ENCODE results near the gene JAM3. TPM values are rescaled to one million over a fixed set of nuclear protein-coding genes. Genes with fewer than 3 reads are reported as not detected.

Gene JAM3
- polyA plus RNA-seq, 1 of the 3 experiments (the other 2 are of a cell fraction): 56.8 TPM

- Histone ChIP-seq H3K9me3 (0 out of 2 replicates have a peak, but pooled peaks cover 1% of the 10 kb centered on the region), H3K4me1 (ENCODE audit: control insufficient read depth in 1 of 2, insufficient read depth in 2 of 2, low read depth in 1 of 2, low read length in 1 of 2) (peaks cover 14 to 30% of the 10 kb centered on the region in 2 experiments), H3K27ac (ENCODE audit: low read depth in 2 of 2, low read length in 1 of 2) (peak overlapping the region; percentile 28 to 70; a peak in 3 of 4 replicates), H3K36me3 (replicated peaks in 1 of 2; ENCODE audit: control insufficient read depth in 1 of 2, insufficient read depth in 2 of 2, low read length in 1 of 2) (peaks cover 0 to 1% of the 10 kb centered on the region in 2 experiments), H4K20me1 (ENCODE audit: insufficient read depth) (no peaks in the 10 kb centered on the region), H3F3A (replicated peaks; ENCODE audit: insufficient read depth) (peaks cover 24% of the 10 kb centered on the region), H3K4me2 (peak overlapping the region; percentile 88), H3K79me2 (ENCODE audit: insufficient read depth) (peaks cover 35% of the 10 kb centered on the region; the same call in 1 of the 2 replicates), H3K27me3 (ENCODE audit: insufficient read depth) (no peaks in the 10 kb centered on the region), H2AFZ (ENCODE audit: low read depth) (no peak overlapping the region), H3K4me3 (ENCODE audit: low read depth in 2 of 2, low read length in 1 of 2) (no peak overlapping the region), H3K9me2 (no peaks in the 10 kb centered on the region), H3K9ac (peak overlapping the region; percentile 55; the same call in 1 of the 2 replicates)
- TF ChIP-seq POLR2AphosphoS5 (IDR thresholded peaks at IDR 0.05; ENCODE audit: low read depth, low read length) (no peak), SIN3A (IDR thresholded peaks at IDR 0.05; ENCODE audit: borderline replicate concordance, low read depth, low read length) (peak; percentile 68; the same call in 1 of the 2 replicates), FOSL2 (IDR thresholded peaks at IDR 0.05; ENCODE audit: borderline replicate concordance, low read depth) (peak; percentile 81; the same call in 1 of the 2 replicates), MAX (IDR thresholded peaks at IDR 0.05; ENCODE audit: low read depth) (peak; percentile 73; the same call in 1 of the 2 replicates), RFX5 (IDR thresholded peaks at IDR 0.05; ENCODE audit: low read length) (peak; percentile 97), TCF12 (IDR thresholded peaks at IDR 0.05) (peak; percentile 49), JUND (IDR thresholded peaks at IDR 0.05) (peak; percentile 68)
- TF ChIP-seq, protein P1, sequence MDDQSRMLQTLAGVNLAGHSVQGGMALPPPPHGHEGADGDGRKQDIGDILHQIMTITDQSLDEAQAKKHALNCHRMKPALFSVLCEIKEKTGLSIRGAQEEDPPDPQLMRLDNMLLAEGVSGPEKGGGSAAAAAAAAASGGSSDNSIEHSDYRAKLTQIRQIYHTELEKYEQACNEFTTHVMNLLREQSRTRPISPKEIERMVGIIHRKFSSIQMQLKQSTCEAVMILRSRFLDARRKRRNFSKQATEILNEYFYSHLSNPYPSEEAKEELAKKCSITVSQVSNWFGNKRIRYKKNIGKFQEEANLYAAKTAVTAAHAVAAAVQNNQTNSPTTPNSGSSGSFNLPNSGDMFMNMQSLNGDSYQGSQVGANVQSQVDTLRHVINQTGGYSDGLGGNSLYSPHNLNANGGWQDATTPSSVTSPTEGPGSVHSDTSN (IDR thresholded peaks at IDR 0.05): peak; percentile 75
- TF ChIP-seq, protein P2, sequence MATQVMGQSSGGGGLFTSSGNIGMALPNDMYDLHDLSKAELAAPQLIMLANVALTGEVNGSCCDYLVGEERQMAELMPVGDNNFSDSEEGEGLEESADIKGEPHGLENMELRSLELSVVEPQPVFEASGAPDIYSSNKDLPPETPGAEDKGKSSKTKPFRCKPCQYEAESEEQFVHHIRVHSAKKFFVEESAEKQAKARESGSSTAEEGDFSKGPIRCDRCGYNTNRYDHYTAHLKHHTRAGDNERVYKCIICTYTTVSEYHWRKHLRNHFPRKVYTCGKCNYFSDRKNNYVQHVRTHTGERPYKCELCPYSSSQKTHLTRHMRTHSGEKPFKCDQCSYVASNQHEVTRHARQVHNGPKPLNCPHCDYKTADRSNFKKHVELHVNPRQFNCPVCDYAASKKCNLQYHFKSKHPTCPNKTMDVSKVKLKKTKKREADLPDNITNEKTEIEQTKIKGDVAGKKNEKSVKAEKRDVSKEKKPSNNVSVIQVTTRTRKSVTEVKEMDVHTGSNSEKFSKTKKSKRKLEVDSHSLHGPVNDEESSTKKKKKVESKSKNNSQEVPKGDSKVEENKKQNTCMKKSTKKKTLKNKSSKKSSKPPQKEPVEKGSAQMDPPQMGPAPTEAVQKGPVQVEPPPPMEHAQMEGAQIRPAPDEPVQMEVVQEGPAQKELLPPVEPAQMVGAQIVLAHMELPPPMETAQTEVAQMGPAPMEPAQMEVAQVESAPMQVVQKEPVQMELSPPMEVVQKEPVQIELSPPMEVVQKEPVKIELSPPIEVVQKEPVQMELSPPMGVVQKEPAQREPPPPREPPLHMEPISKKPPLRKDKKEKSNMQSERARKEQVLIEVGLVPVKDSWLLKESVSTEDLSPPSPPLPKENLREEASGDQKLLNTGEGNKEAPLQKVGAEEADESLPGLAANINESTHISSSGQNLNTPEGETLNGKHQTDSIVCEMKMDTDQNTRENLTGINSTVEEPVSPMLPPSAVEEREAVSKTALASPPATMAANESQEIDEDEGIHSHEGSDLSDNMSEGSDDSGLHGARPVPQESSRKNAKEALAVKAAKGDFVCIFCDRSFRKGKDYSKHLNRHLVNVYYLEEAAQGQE (IDR thresholded peaks at IDR 0.05; ENCODE audit: low read depth, low read length): no peak
- 15% methylated on average over 1 of the region's 1 CpG for WGBS (ENCODE audit: low lambda C conversion rate)
- CTCF ChIA-PET: interaction anchor here (1.0 to 3.8 kb wide), 5 partner anchors 10 to 199 kb away, joined by 3 to 25 read pairs (median 4); no protein-coding TSS in a partner anchor
- POLR2A ChIA-PET: interaction anchor here (0.9 kb wide), 1 partner anchor 58 kb away, joined by 3 read pairs; the partner anchor contains the start of gene JAM3
- peak; percentile 50 for DNase-seq
Observed at GRCh38 chr11:134126217-134126822, 57.4 kb downstream of the JAM3 start.

DNA sequence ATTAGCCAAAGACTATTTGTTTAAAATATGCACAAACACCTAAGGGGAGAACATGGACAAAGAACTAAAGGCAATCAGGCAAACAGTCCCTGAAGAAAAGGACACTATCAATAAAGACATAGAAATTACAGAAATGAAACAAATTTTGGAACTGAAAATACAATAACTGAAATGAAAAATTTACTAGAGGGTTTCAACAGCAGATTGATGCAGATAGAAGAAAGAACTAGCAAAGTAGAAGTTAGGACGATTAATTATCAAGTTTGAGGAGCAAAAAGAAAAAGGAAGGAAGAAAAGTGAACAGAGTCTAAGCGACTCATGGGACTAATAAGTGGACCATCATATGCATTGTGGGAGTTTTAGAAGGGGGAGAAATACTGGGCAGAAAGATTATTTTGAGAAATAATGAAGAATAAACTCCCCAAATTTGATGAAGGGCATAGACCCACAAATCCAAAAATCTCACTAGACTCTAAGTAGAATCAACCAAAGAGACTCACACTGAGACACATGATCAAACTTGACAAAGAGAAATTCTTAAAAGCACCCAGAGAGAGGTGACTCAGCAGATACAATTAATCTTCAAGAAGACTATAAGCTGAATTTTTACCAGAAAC, 62.9 kb downstream of the JAM3 start:
- Histone ChIP-seq H3K9me2 (no peaks in the 10 kb centered on the region), H4K20me1 (ENCODE audit: insufficient read depth) (no peaks in the 10 kb centered on the region), H3K4me1 (ENCODE audit: control insufficient read depth in 1 of 2, insufficient read depth in 2 of 2, low read depth in 1 of 2, low read length in 1 of 2) (peaks cover 0 to 2% of the 10 kb centered on the region in 2 experiments; a peak in 1 of 4 replicates), H3K36me3 (replicated peaks in 1 of 2; ENCODE audit: control insufficient read depth in 1 of 2, insufficient read depth in 2 of 2, low read length in 1 of 2) (peaks cover 0 to 11% of the 10 kb centered on the region in 2 experiments), H3K27me3 (ENCODE audit: insufficient read depth) (no peaks in the 10 kb centered on the region), H3K4me3 (ENCODE audit: low read depth in 2 of 2, low read length in 1 of 2) (no peak overlapping the region), H3K27ac (ENCODE audit: low read depth in 2 of 2, low read length in 1 of 2) (no peak overlapping the region), H3K79me2 (ENCODE audit: insufficient read depth) (peaks cover 20% of the 10 kb centered on the region; the same call in 1 of the 2 replicates), H2AFZ (ENCODE audit: low read depth) (no peak overlapping the region), H3K9me3 (peaks cover 12% of the 10 kb centered on the region; the same call in 1 of the 2 replicates), H3K4me2 (no peak overlapping the region), H3K9ac (no peak overlapping the region), H3F3A (replicated peaks; ENCODE audit: insufficient read depth) (peaks cover 3% of the 10 kb centered on the region)
- no peak for DNase-seq
- POLR2A ChIA-PET: no interaction called here
- 91% methylated on average over 2 of the region's 2 CpGs for WGBS (ENCODE audit: low lambda C conversion rate)
- CTCF ChIA-PET: no interaction called here
- TF ChIP-seq MXI1 (IDR thresholded peaks at IDR 0.05; ENCODE audit: low read depth, low read length): no peak
- no peak for TF ChIP-seq USF2 (IDR thresholded peaks at IDR 0.05; ENCODE audit: borderline replicate concordance, low read depth, low read length)
- no peak for TF ChIP-seq YY1 (IDR thresholded peaks at IDR 0.05; ENCODE audit: low read depth)
- no peak for TF ChIP-seq FOXJ3 (CRISPR knock-in tag; IDR thresholded peaks at IDR 0.05)
- no peak for TF ChIP-seq NFIC (IDR thresholded peaks at IDR 0.05; ENCODE audit: borderline replicate concordance)
- no peak for TF ChIP-seq TCF12 (IDR thresholded peaks at IDR 0.05)
- TF ChIP-seq, protein P3, sequence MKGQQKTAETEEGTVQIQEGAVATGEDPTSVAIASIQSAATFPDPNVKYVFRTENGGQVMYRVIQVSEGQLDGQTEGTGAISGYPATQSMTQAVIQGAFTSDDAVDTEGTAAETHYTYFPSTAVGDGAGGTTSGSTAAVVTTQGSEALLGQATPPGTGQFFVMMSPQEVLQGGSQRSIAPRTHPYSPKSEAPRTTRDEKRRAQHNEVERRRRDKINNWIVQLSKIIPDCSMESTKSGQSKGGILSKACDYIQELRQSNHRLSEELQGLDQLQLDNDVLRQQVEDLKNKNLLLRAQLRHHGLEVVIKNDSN (IDR thresholded peaks at IDR 0.05; ENCODE audit: borderline replicate concordance, low read depth): no peak
- TF ChIP-seq FOXM1 (IDR thresholded peaks at IDR 0.05; ENCODE audit: low read depth): no peak
- TF ChIP-seq GABPA (IDR thresholded peaks at IDR 0.05; ENCODE audit: low read depth): no peak
